Smooth muscle cell of the coronary artery (primary cell): ENCODE measurements around the gene SUCLG1. TPM values are rescaled to one million over a fixed set of nuclear protein-coding genes. Genes with fewer than 3 reads are reported as not detected.

Source experiments
- total RNA-seq: library from RNA; depleted of rRNA; stranded (reverse); fragments of >200 nt; gene quantifications from 2 replicates; pipeline ENCODE4 v1.2.3, GENCODE V29; 2014; ENCODE audit warnings: low replicate concordance

SUCLG1 gene
- 28.0 and 62.6 TPM in 2 replicates for total RNA-seq

GRCh38 chr2:84459018-84459943, at the start of gene SUCLG1:
Gene SUCLG1 (minus strand): TSS chr2:84459280. CDS start chr2:84459269, 11 bp downstream.

Other genes starting within 250 kb of the SUCLG1 start
- under 0.01 TPM in 1 of 2 replicates, not detected in the other for gene DNAH6, start 57.2 kb upstream of the SUCLG1 start, total RNA-seq